AG09309 (cell line): ENCODE data around the gene SPECC1L.

ENCODE experiments used
- DNase-seq: peaks from one replicate; pipeline ENCODE4 v3.0.0-alpha.2; 2010; ENCODE audit warnings: low read depth
- H3K4me3 ChIP-seq: 2 replicates; pipeline ENCODE4 v1.5.1; 2011; ENCODE audit warnings: mild to moderate bottlenecking, low read depth, low read length, moderate library complexity; ENCODE audit not compliant: control insufficient read depth
- CTCF ChIP-seq: IDR thresholded peaks from 2 replicates; pipeline ENCODE4 v1.5.1; 2011; ENCODE audit warnings: mild to moderate bottlenecking, low read depth, low read length, inconsistent platforms; ENCODE audit not compliant: insufficient read depth, control insufficient read depth; ENCODE audit errors: missing control alignments

SPECC1L gene

GRCh38 chr22:24451162-24451561 is 180.5 kb downstream of the SPECC1L start:
- no peak for DNase-seq
- no peak for TF ChIP-seq CTCF

GRCh38 chr22:24453853-24454252 is 183.2 kb downstream of the SPECC1L start:
- no peak overlapping the region for H3K4me3 ChIP-seq
- no peak for DNase-seq
- no peak for TF ChIP-seq CTCF

More at GRCh38 chr22:24451162-24451561, 180.5 kb downstream of the SPECC1L start:
- no peak overlapping the region for H3K4me3 ChIP-seq

- DNase-seq, result no peak
- TF ChIP-seq CTCF, result no peak
- no peak overlapping the region for H3K4me3 ChIP-seq
These were observed 184.4 kb downstream of the SPECC1L start for GRCh38 chr22:24455039-24455438.

- no peak for TF ChIP-seq CTCF
- no peak overlapping the region for H3K4me3 ChIP-seq
- DNase-seq, result no peak
These were observed 185.3 kb downstream of the SPECC1L start for GRCh38 chr22:24455751-24456426.

GRCh38 chr22:24457894-24458420 is 187.3 kb downstream of the SPECC1L start:
- no peak for DNase-seq
- H3K4me3 ChIP-seq, result no peak overlapping the region
- no peak for TF ChIP-seq CTCF

GRCh38 chr22:24459911-24460310 is 189.3 kb downstream of the SPECC1L start:
- DNase-seq, result no peak
- H3K4me3 ChIP-seq, result no peak overlapping the region
- TF ChIP-seq CTCF, result no peak

- no peak for DNase-seq
- H3K4me3 ChIP-seq, result no peak overlapping the region
- TF ChIP-seq CTCF, result no peak
These were observed 189.9 kb downstream of the SPECC1L start for GRCh38 chr22:24460418-24461089.
